ENCODE measurements around the gene PCDHGA12. TPM values are rescaled to one million over a fixed set of nuclear protein-coding genes. Genes with fewer than 3 reads are reported as not detected.

Gene PCDHGA12
- total RNA-seq, result 1 to 10 TPM; 5.4 to 9.2 (median 6.1) TPM
- polyA plus RNA-seq, result 1 to 10 TPM; 1.6 to 5.3 TPM
- long read RNA-seq, donor 1, full-length matches to known transcripts, result 2 of 2 reads
- long read RNA-seq, donor 1, partial matches to known transcripts, result 0 of 2 reads
- long read RNA-seq, donor 1, other reads (novel, unspliced or antisense), result 0 of 2 reads
- long read RNA-seq, donor 2, full-length matches to known transcripts, result 1 of 4 reads
- long read RNA-seq, donor 2, partial matches to known transcripts, result 0 of 4 reads
- long read RNA-seq, donor 2, other reads (novel, unspliced or antisense), result 3 of 4 reads
- long read RNA-seq, donor 3, full-length matches to known transcripts, result 3 of 5 reads
- long read RNA-seq, donor 3, partial matches to known transcripts, result 0 of 5 reads
- long read RNA-seq, donor 3, other reads (novel, unspliced or antisense), result 2 of 5 reads

DNA sequence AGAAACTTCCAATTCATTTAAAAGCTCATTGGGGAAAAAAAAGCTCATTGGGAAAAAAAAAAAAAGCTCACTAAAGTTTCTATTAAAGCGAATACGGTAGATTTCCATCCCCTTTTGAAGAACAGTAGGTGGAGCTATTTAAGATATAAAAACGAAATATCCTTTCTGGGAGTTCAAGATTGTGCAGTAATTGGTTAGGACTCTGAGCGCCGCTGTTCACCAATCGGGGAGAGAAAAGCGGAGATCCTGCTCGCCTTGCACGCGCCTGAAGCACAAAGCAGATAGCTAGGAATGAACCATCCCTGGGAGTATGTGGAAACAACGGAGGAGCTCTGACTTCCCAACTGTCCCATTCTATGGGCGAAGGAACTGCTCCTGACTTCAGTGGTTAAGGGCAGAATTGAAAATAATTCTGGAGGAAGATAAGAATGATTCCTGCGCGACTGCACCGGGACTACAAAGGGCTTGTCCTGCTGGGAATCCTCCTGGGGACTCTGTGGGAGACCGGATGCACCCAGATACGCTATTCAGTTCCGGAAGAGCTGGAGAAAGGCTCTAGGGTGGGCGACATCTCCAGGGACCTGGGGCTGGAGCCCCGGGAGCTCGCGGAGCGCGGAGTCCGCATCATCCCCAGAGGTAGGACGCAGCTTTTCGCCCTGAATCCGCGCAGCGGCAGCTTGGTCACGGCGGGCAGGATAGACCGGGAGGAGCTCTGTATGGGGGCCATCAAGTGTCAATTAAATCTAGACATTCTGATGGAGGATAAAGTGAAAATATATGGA lies at the start of gene PCDHGA12:
PCDHGA12 (plus strand) TSS at position 176 of the 782 bp plus-strand sequence; CDS start at position 429, 253 bp downstream.
- 22 to 32% methylated on average over 33 of the region's 33 CpGs for WGBS, 2 donors

DNA sequence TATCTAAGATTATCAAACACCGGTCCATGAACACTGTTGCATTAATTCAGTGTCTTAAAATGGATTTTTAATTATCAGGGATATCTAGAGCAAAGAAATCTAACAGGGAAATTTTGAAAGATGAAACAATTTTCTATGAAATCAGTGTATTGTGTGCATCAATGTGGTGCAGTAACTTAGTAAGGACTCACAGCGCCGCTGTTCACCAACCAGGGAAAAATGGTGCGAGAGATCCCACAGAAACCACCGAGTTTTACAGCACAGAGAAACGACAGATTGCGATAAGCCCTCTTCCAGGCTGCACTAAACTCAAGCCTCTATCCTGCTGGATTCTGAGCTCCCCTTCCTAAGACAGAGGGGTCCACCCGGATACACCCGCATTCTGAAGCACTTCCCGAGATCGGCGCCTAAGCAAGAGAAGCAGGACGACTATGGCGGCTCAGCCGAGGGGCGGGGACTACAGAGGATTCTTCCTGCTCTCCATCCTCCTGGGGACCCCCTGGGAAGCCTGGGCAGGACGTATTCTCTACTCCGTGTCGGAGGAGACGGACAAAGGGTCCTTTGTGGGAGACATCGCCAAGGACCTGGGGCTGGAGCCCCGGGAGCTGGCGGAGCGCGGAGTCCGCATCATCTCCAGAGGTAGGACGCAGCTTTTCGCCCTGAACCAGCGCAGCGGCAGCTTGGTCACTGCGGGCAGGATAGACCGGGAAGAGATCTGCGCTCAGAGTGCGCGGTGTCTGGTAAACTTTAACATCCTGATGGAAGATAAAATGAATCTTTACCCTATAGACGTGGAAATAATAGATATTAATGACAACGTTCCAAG lies 47.6 kb upstream of the PCDHGA12 start, which contains the start of gene PCDHGA7:
PCDHGA7 (plus strand) TSS at position 274 of the 826 bp plus-strand sequence; CDS start at position 432, 158 bp downstream.
- peaks cover 0 to 100% (median 47%) of the 10 kb centered on the region in 11 donors for H3K9me3 ChIP-seq
- peaks cover 0 to 36% (median 0%) of the 10 kb centered on the region in 9 donors for H3K36me3 ChIP-seq
- peaks cover 0 to 39% (median 0%) of the 10 kb centered on the region in 7 donors for H3K27me3 ChIP-seq
- H3K4me3 ChIP-seq, result peak within 1 kb of the TSS in 7 of 10 donors; percentile 17 to 41 (median 34)
- peaks cover 0 to 6% (median 0%) of the 10 kb centered on the region in 9 donors for H3K4me1 ChIP-seq
- intact Hi-C loops (cut with DNase I), result no loop called here
- TF ChIP-seq, protein P1, sequence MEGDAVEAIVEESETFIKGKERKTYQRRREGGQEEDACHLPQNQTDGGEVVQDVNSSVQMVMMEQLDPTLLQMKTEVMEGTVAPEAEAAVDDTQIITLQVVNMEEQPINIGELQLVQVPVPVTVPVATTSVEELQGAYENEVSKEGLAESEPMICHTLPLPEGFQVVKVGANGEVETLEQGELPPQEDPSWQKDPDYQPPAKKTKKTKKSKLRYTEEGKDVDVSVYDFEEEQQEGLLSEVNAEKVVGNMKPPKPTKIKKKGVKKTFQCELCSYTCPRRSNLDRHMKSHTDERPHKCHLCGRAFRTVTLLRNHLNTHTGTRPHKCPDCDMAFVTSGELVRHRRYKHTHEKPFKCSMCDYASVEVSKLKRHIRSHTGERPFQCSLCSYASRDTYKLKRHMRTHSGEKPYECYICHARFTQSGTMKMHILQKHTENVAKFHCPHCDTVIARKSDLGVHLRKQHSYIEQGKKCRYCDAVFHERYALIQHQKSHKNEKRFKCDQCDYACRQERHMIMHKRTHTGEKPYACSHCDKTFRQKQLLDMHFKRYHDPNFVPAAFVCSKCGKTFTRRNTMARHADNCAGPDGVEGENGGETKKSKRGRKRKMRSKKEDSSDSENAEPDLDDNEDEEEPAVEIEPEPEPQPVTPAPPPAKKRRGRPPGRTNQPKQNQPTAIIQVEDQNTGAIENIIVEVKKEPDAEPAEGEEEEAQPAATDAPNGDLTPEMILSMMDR (IDR thresholded peaks at IDR 0.05), result peak in 5 of 9 donors; percentile 11 to 30 (median 21)
- DNase-seq, result no peak
- peak in 4 of 8 donors; percentile 15 to 50 (median 38) for ATAC-seq
- WGBS, 2 donors, result 21 to 24% methylated on average over 37 of the region's 37 CpGs
- H3K27ac ChIP-seq, result no peak within 1 kb of the TSS

More for the DNA sequence above, at the start of gene PCDHGA12:
- Histone ChIP-seq H3K4me3 (peak within 1 kb of the TSS in 9 of 10 donors; percentile 24 to 52 (median 40)), H3K36me3 (peaks cover 0 to 49% (median 0%) of the 10 kb centered on the region in 9 donors), H3K9me3 (peaks cover 0 to 100% (median 79%) of the 10 kb centered on the region in 11 donors), H3K27me3 (peaks cover 0 to 78% (median 0%) of the 10 kb centered on the region in 7 donors), H3K4me1 (peaks cover 0 to 22% (median 0%) of the 10 kb centered on the region in 9 donors), H3K27ac (peak within 1 kb of the TSS in 7 of 10 donors; percentile 5 to 52 (median 31))
- intact Hi-C loops (cut with DNase I), result loop anchor here in 6 of 10 donors (2.0 to 5.0 kb wide), 4 partner anchors 92 to 130 kb away; no protein-coding TSS in a partner anchor
- peak; percentile 69 to 92 (median 90) for ATAC-seq
- peak in 1 of 2 donors; percentile 69 for DNase-seq
- TF ChIP-seq, protein P1 (IDR thresholded peaks at IDR 0.05), result peak; percentile 6 to 69 (median 60)

DNA sequence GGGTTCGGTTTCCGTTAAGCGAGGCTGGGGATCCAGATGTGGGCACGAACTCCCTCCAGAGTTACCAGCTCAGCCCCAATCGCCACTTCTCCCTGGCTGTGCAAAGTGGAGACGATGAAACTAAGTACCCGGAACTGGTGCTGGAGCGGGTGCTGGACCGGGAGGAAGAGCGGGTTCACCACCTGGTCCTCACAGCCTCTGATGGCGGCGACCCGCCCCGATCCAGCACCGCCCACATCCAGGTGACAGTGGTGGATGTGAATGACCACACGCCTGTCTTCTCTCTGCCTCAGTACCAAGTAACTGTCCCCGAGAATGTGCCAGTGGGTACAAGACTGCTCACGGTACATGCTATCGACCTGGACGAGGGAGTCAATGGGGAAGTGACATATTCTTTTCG lies 47.0 kb upstream of the PCDHGA12 start:
- peaks cover 0 to 41% (median 0%) of the 10 kb centered on the region in 7 donors for H3K27me3 ChIP-seq
- peaks cover 0 to 97% (median 43%) of the 10 kb centered on the region in 11 donors for H3K9me3 ChIP-seq
- TF ChIP-seq, protein P1 (IDR thresholded peaks at IDR 0.05), result no peak
- ATAC-seq (no peak), DNase-seq (no peak)
- H3K27ac ChIP-seq, result no peak overlapping the region
- H3K36me3 ChIP-seq, result peaks cover 0 to 30% (median 0%) of the 10 kb centered on the region in 9 donors
- peaks cover 0 to 6% (median 0%) of the 10 kb centered on the region in 9 donors for H3K4me1 ChIP-seq
- WGBS, 2 donors, result 47 to 48% methylated on average over 21 of the region's 21 CpGs
- intact Hi-C loops (cut with DNase I), result no loop called here
- peak overlapping the region in 3 of 10 donors; percentile 34 to 37 (median 34) for H3K4me3 ChIP-seq

Measured in heart right ventricle (tissue), 16 donors.